CD4-positive, alpha-beta T cell treated with Interleukin-17A for 4 hours (primary cell): ENCODE data around the gene CDCA3.
"Not testable (repeated sequence)": the region's sequence is repeated elsewhere in the genome, so short reads cannot be mapped to it uniquely, and the experiment has no call there.

Experiments
- DNase-seq: peaks from one replicate; pipeline ENCODE4 v3.0.0-alpha.2; 2020; ENCODE audit warnings: mixed read lengths

The CDCA3 gene

GRCh38 chr12:6851153-6851920 is at the start of gene CDCA3:
Gene CDCA3, minus strand, starts transcription at chr12:6851286. Its CDS starts 334 bp downstream, at chr12:6850952.
- peak; percentile 91 for DNase-seq

GRCh38 chr12:6899837-6900519 is 48.9 kb upstream of the CDCA3 start:
- DNase-seq: no peak

GRCh38 chr12:6899427-6899826 is 48.3 kb upstream of the CDCA3 start:
- DNase-seq: no peak

- no peak for DNase-seq
Measured at GRCh38 chr12:6896846-6897435, 45.9 kb upstream of the CDCA3 start.

GRCh38 chr12:6894321-6894720 is 43.2 kb upstream of the CDCA3 start:
- no peak for DNase-seq

- DNase-seq: not testable (repeated sequence)
Measured at GRCh38 chr12:6892683-6893082, 41.6 kb upstream of the CDCA3 start.

GRCh38 chr12:6891646-6892001 is 40.5 kb upstream of the CDCA3 start:
- no peak for DNase-seq

- peak; percentile 100 for DNase-seq
Measured at GRCh38 chr12:6890789-6891645, 39.9 kb upstream of the CDCA3 start.

- DNase-seq: not testable (repeated sequence)
Measured at GRCh38 chr12:6889775-6890573, 38.9 kb upstream of the CDCA3 start.

GRCh38 chr12:6888794-6889193 is 37.7 kb upstream of the CDCA3 start:
- not testable (repeated sequence) for DNase-seq

- no peak for DNase-seq
Measured at GRCh38 chr12:6888360-6888759, 37.3 kb upstream of the CDCA3 start.

- no peak for DNase-seq
Measured at GRCh38 chr12:6887460-6887859, 36.4 kb upstream of the CDCA3 start.

GRCh38 chr12:6886206-6886999 is 35.3 kb upstream of the CDCA3 start:
- DNase-seq: not testable (repeated sequence)

- DNase-seq: no peak
Measured at GRCh38 chr12:6884539-6884938, 33.5 kb upstream of the CDCA3 start.

- no peak for DNase-seq
Measured at GRCh38 chr12:6883683-6884082, 32.6 kb upstream of the CDCA3 start.

GRCh38 chr12:6883252-6883651 is 32.2 kb upstream of the CDCA3 start:
- no peak for DNase-seq

- not testable (repeated sequence) for DNase-seq
Measured at GRCh38 chr12:6879824-6880223, 28.7 kb upstream of the CDCA3 start.

GRCh38 chr12:6874015-6874368 is 22.9 kb upstream of the CDCA3 start:
- DNase-seq: not testable (repeated sequence)

- peak; percentile 100 for DNase-seq
Measured at GRCh38 chr12:6873094-6874014, 22.3 kb upstream of the CDCA3 start, which contains the start of gene SPSB2. Gene SPSB2, minus strand, starts transcription at chr12:6873303. Its CDS starts 402 bp downstream, at chr12:6872901.
